Measurements from ENCODE around the gene PIN1. TPM values are rescaled to one million over a fixed set of nuclear protein-coding genes. Genes with fewer than 3 reads are reported as not detected.
"Not testable (repeated sequence)": the region's sequence is repeated elsewhere in the genome, so short reads cannot be mapped to it uniquely, and the experiment has no call there.

Gene PIN1
- total RNA-seq, 1 experiment from 2014 or later, result 79.2 TPM

GRCh38 chr19:9843626-9844273 is 8.6 kb downstream of the PIN1 start:
- DNase-seq (ENCODE audit: low read depth, low spot score); in situ Hi-C loops (cut with HindIII; ENCODE audit: low pct_unique_long_range_greater_than_20kb, low sequenced_read_pairs): not testable (repeated sequence)

- DNase-seq (ENCODE audit: low read depth, low spot score), result peak; percentile 69
- in situ Hi-C loops (cut with HindIII; ENCODE audit: low pct_unique_long_range_greater_than_20kb, low sequenced_read_pairs), result no loop called here
These were observed 12.1 kb downstream of the PIN1 start for GRCh38 chr19:9847087-9847671.

- peak; percentile 16 for DNase-seq (ENCODE audit: low read depth, low spot score)
- in situ Hi-C loops (cut with HindIII; ENCODE audit: low pct_unique_long_range_greater_than_20kb, low sequenced_read_pairs), result no loop called here
These were observed 12.9 kb downstream of the PIN1 start for GRCh38 chr19:9848060-9848459.

GRCh38 chr19:9848762-9849161 is 13.6 kb downstream of the PIN1 start:
- DNase-seq (ENCODE audit: low read depth, low spot score), result no peak
- in situ Hi-C loops (cut with HindIII; ENCODE audit: low pct_unique_long_range_greater_than_20kb, low sequenced_read_pairs), result no loop called here

GRCh38 chr19:9849791-9850190 is 14.7 kb downstream of the PIN1 start:
- in situ Hi-C loops (cut with HindIII; ENCODE audit: low pct_unique_long_range_greater_than_20kb, low sequenced_read_pairs), result no loop called here
- DNase-seq (ENCODE audit: low read depth, low spot score), result no peak

GRCh38 chr19:9850235-9850959 is 15.3 kb downstream of the PIN1 start:
- in situ Hi-C loops (cut with HindIII; ENCODE audit: low pct_unique_long_range_greater_than_20kb, low sequenced_read_pairs), result no loop called here
- no peak for DNase-seq (ENCODE audit: low read depth, low spot score)

- DNase-seq (ENCODE audit: low read depth, low spot score), result no peak
- in situ Hi-C loops (cut with HindIII; ENCODE audit: low pct_unique_long_range_greater_than_20kb, low sequenced_read_pairs), result no loop called here
These were observed 19.2 kb downstream of the PIN1 start for GRCh38 chr19:9854282-9854846.

GRCh38 chr19:9856609-9857008 is 21.5 kb downstream of the PIN1 start:
- in situ Hi-C loops (cut with HindIII; ENCODE audit: low pct_unique_long_range_greater_than_20kb, low sequenced_read_pairs), result no loop called here
- no peak for DNase-seq (ENCODE audit: low read depth, low spot score)

GRCh38 chr19:9857076-9857721 is 22.1 kb downstream of the PIN1 start:
- in situ Hi-C loops (cut with HindIII; ENCODE audit: low pct_unique_long_range_greater_than_20kb, low sequenced_read_pairs), result no loop called here
- DNase-seq (ENCODE audit: low read depth, low spot score), result no peak

GRCh38 chr19:9857920-9858746 is 23.0 kb downstream of the PIN1 start:
- DNase-seq (ENCODE audit: low read depth, low spot score), result no peak
- in situ Hi-C loops (cut with HindIII; ENCODE audit: low pct_unique_long_range_greater_than_20kb, low sequenced_read_pairs), result no loop called here

GRCh38 chr19:9858766-9859165 is 23.6 kb downstream of the PIN1 start:
- in situ Hi-C loops (cut with HindIII; ENCODE audit: low pct_unique_long_range_greater_than_20kb, low sequenced_read_pairs), result no loop called here
- no peak for DNase-seq (ENCODE audit: low read depth, low spot score)

GRCh38 chr19:9860407-9860806 is 25.3 kb downstream of the PIN1 start:
- in situ Hi-C loops (cut with HindIII; ENCODE audit: low pct_unique_long_range_greater_than_20kb, low sequenced_read_pairs), result no loop called here
- DNase-seq (ENCODE audit: low read depth, low spot score), result no peak

GRCh38 chr19:9861503-9861902 is 26.4 kb downstream of the PIN1 start:
- in situ Hi-C loops (cut with HindIII; ENCODE audit: low pct_unique_long_range_greater_than_20kb, low sequenced_read_pairs), result no loop called here
- no peak for DNase-seq (ENCODE audit: low read depth, low spot score)

GRCh38 chr19:9862938-9863337 is 27.8 kb downstream of the PIN1 start:
- DNase-seq (ENCODE audit: low read depth, low spot score), result no peak
- in situ Hi-C loops (cut with HindIII; ENCODE audit: low pct_unique_long_range_greater_than_20kb, low sequenced_read_pairs), result no loop called here

- in situ Hi-C loops (cut with HindIII; ENCODE audit: low pct_unique_long_range_greater_than_20kb, low sequenced_read_pairs), result no loop called here
These were observed 28.6 kb downstream of the PIN1 start for GRCh38 chr19:9863759-9864158.

GRCh38 chr19:9865732-9866501 is 30.8 kb downstream of the PIN1 start:
- in situ Hi-C loops (cut with HindIII; ENCODE audit: low pct_unique_long_range_greater_than_20kb, low sequenced_read_pairs), result no loop called here
- no peak for DNase-seq (ENCODE audit: low read depth, low spot score)

More at GRCh38 chr19:9863759-9864158, 28.6 kb downstream of the PIN1 start:
- no peak for DNase-seq (ENCODE audit: low read depth, low spot score)
